ENCODE results near the gene OR5A2. TPM values are rescaled to one million over a fixed set of nuclear protein-coding genes. Genes with fewer than 3 reads are reported as not detected.
"Not testable (repeated sequence)": the region's sequence is repeated elsewhere in the genome, so short reads cannot be mapped to it uniquely, and the experiment has no call there.

The OR5A2 gene
- total RNA-seq, 3 donors from 2014 or later (not counting 1 experiment from before 2014, with no cell fraction given) = not detected

DNA sequence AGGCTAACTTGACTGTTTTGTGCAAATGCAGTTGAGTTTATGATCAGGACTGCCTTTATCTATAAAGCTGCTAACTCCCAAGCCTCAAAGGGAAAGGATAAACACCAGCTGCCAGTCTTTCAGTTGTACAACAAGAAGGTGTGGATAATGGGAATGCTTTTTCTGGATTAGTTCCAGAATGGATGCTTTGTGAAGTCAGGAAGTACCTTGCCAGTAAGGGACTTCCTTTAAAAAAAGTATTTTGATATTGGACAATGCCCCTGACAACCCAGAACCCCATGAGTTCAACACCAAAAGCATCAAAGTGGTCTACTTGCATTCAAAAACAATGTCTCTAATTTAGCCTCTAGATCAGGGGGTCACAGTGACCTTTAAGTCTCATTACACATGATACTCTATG, 32.0 kb downstream of the OR5A2 start:
- ATAC-seq = no peak
- no peaks in the 10 kb centered on the region for H3K27me3 ChIP-seq (ENCODE audit: control insufficient read depth, insufficient read depth, low read length)
- H3K36me3 Mint-ChIP-seq = no peaks in the 10 kb centered on the region
- no peaks in the 10 kb centered on the region for H3K9me3 ChIP-seq (ENCODE audit: control insufficient read depth, insufficient read depth, low read length)
- no peaks in the 10 kb centered on the region for H3K36me3 ChIP-seq (ENCODE audit: control insufficient read depth, insufficient read depth, low read length)
- intact Hi-C loops (cut with micrococcal nuclease) = no loop called here
- no peaks in the 10 kb centered on the region for H3K4me1 ChIP-seq (ENCODE audit: control insufficient read depth, insufficient read depth, low read length)
- no peak overlapping the region for H3K27ac Mint-ChIP-seq
- no peak for TF ChIP-seq CTCF (IDR thresholded peaks at IDR 0.05)
- peaks cover 0 to 10% of the 10 kb centered on the region in 2 donors for H3K27me3 Mint-ChIP-seq (ENCODE audit: low read depth in 2 of 2)
- H3K27ac ChIP-seq (ENCODE audit: low read length) = no peak overlapping the region
- no peak overlapping the region for H3K4me3 ChIP-seq (ENCODE audit: low read length)
- no peaks in the 10 kb centered on the region for H3K4me1 Mint-ChIP-seq
- no peak for DNase-seq
- H3K9me3 Mint-ChIP-seq = no peaks in the 10 kb centered on the region
- H3K4me3 Mint-ChIP-seq = no peak overlapping the region

- H3K27me3 Mint-ChIP-seq (ENCODE audit: low read depth in 2 of 2) = peaks cover 0 to 4% of the 10 kb centered on the region in 2 donors
- intact Hi-C loops (cut with micrococcal nuclease) = no loop called here
- no peak overlapping the region for H3K4me3 ChIP-seq (ENCODE audit: low read length)
These were observed 45.8 kb downstream of the OR5A2 start for GRCh38 chr11:59380263-59381059.

GRCh38 chr11:59372324-59372723, 53.9 kb downstream of the OR5A2 start:
- H3K4me1 Mint-ChIP-seq; H3K27ac ChIP-seq (ENCODE audit: low read length); ATAC-seq; DNase-seq; H3K4me3 ChIP-seq (ENCODE audit: low read length); H3K36me3 Mint-ChIP-seq; H3K36me3 ChIP-seq (ENCODE audit: control insufficient read depth, insufficient read depth, low read length); H3K4me1 ChIP-seq (ENCODE audit: control insufficient read depth, insufficient read depth, low read length); intact Hi-C loops (cut with micrococcal nuclease); H3K9me3 ChIP-seq (ENCODE audit: control insufficient read depth, insufficient read depth, low read length); H3K27ac Mint-ChIP-seq; H3K9me3 Mint-ChIP-seq; H3K27me3 ChIP-seq (ENCODE audit: control insufficient read depth, insufficient read depth, low read length); H3K27me3 Mint-ChIP-seq (ENCODE audit: low read depth in 2 of 2); H3K4me3 Mint-ChIP-seq: not testable (repeated sequence)
- 39% methylated on average over 3 of the region's 3 CpGs for WGBS (ENCODE audit: insufficient coverage)

More at GRCh38 chr11:59380263-59381059, 45.8 kb downstream of the OR5A2 start:
- no peak for DNase-seq
- no peak for ATAC-seq
- Mint-ChIP-seq H3K4me1 (no peaks in the 10 kb centered on the region), H3K36me3 (no peaks in the 10 kb centered on the region), H3K9me3 (peaks cover 0 to 4% of the 10 kb centered on the region in 2 donors), H3K27ac (no peak overlapping the region), H3K4me3 (no peak overlapping the region)
- no peak for TF ChIP-seq CTCF (IDR thresholded peaks at IDR 0.05)
- Histone ChIP-seq H3K36me3 (ENCODE audit: control insufficient read depth, insufficient read depth, low read length) (no peaks in the 10 kb centered on the region), H3K27ac (ENCODE audit: low read length) (no peak overlapping the region), H3K27me3 (ENCODE audit: control insufficient read depth, insufficient read depth, low read length) (no peaks in the 10 kb centered on the region), H3K9me3 (ENCODE audit: control insufficient read depth, insufficient read depth, low read length) (no peaks in the 10 kb centered on the region), H3K4me1 (ENCODE audit: control insufficient read depth, insufficient read depth, low read length) (no peaks in the 10 kb centered on the region)
- WGBS (ENCODE audit: insufficient coverage) = no CpG with 5 or more reads among the region's 2 CpGs

DNA sequence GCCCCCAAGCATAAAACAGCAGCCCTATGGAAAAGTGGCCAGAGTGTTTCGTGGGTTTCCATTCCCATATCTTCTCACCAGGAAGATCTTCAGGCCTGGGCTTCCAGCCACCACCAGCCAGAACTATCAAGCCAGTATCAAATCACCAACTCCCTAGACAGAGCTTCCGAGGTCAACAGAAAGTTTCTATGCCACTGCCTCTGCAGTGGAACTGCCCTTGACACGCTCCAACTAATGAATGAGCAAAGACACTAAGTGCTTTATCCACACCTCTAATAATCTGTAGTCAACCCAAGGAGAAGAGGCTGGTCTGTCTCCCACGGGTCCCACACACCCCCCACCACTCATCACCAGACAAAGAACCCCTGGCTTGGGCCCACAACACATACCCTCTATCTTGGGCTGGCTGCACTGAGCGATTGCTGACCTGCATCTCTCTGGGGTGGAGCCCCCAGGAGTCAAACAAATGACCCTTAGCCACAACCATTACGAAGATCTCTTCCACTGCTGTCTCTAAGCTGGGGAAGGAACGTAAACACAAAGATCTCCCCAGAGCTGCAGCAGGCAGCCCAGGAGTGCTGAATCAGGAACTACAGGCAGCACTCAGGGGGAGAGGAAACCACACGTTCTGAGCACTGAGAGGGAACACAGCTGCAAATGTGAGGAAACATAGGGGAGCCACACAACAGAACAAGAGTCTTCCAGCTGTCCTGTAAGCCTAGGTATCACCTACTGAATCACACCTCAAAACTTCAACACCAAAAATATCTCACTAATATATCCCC, 57.8 kb downstream of the OR5A2 start:
- Mint-ChIP-seq H3K27ac (no peak overlapping the region), H3K4me1 (no peaks in the 10 kb centered on the region), H3K36me3 (peaks cover 6% of the 10 kb centered on the region), H3K9me3 (peaks cover 4 to 6% of the 10 kb centered on the region in 2 donors), H3K4me3 (no peak overlapping the region), H3K27me3 (ENCODE audit: low read depth in 2 of 2) (peaks cover 3 to 11% of the 10 kb centered on the region in 2 donors)
- peaks cover 3% of the 10 kb centered on the region for H3K9me3 ChIP-seq (ENCODE audit: control insufficient read depth, insufficient read depth, low read length)
- no peak for TF ChIP-seq CTCF (IDR thresholded peaks at IDR 0.05)
- DNase-seq = no peak
- no peak overlapping the region for H3K4me3 ChIP-seq (ENCODE audit: low read length)
- 29% methylated on average over 8 of the region's 8 CpGs for WGBS (ENCODE audit: insufficient coverage)
- peaks cover 9% of the 10 kb centered on the region for H3K4me1 ChIP-seq (ENCODE audit: control insufficient read depth, insufficient read depth, low read length)
- no peak overlapping the region for H3K27ac ChIP-seq (ENCODE audit: low read length)
- no peak for ATAC-seq
- intact Hi-C loops (cut with micrococcal nuclease) = no loop called here
- no peaks in the 10 kb centered on the region for H3K36me3 ChIP-seq (ENCODE audit: control insufficient read depth, insufficient read depth, low read length)
- no peaks in the 10 kb centered on the region for H3K27me3 ChIP-seq (ENCODE audit: control insufficient read depth, insufficient read depth, low read length)
